ENCODE results near the gene RFTN1. TPM values are rescaled to one million over a fixed set of nuclear protein-coding genes. Genes with fewer than 3 reads are reported as not detected.

RFTN1 gene
- total and polyA plus RNA-seq, 2 of the 8 experiments (the other 6 are each of a cell fraction or from before 2014, with no cell fraction given): 4.6 to 6.7 TPM

DNA sequence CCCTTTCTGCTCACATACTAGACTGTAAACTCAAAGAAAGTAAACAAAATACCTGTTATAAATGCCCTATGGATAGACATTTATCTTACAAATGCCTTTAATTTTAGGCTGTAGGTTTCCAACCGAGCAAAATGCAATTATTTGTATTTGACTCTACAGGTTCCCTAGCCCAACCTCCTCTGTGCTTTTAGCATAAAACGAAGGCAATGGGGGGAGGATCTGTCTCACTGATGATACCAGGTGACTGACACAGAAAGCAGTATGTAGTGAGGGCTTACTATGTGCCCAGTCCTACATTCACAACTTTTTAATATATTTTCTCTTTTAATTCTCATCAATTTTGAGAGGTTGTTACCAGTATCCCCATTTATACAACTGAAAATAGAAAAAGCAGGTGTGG is 161.1 kb downstream of the RFTN1 start:
- Histone ChIP-seq H3K4me3 (ENCODE audit: extremely low read depth in 1 of 4, insufficient read depth in 2 of 4, low read depth in 3 of 4, low read length in 4 of 4) (no peak overlapping the region), H3K9ac (replicated peaks in 1 of 4; ENCODE audit: extremely low read depth in 1 of 4, low read depth in 3 of 4, low read length in 3 of 4) (no peak overlapping the region), H3K79me1 (ENCODE audit: low read depth, low read length) (no peaks in the 10 kb centered on the region), H2BK20ac (ENCODE audit: low read length) (no peak overlapping the region), H2BK5ac (ENCODE audit: low read depth, low read length) (no peak overlapping the region), H3K4me1 (replicated peaks in 1 of 4; ENCODE audit: control insufficient read depth in 3 of 4, insufficient read depth in 4 of 4, low read length in 3 of 4) (peaks cover 0 to 10% (median 3%) of the 10 kb centered on the region in 4 experiments; a peak in 5 of 7 replicates), H2BK12ac (ENCODE audit: low read depth, low read length) (no peak overlapping the region), H3K18ac (ENCODE audit: extremely low read depth, low read length) (no peak overlapping the region; the same call in 1 of the 2 replicates), H4K91ac (replicated peaks; ENCODE audit: insufficient read length, low read length) (no peak overlapping the region), H3K9me3 (ENCODE audit: insufficient read depth in 2 of 2, low read depth in 1 of 2, low read length in 1 of 2) (no peaks in the 10 kb centered on the region), H4K8ac (ENCODE audit: extremely low read depth, insufficient read depth, low read length) (no peak overlapping the region), H3K23ac (ENCODE audit: insufficient read length) (no peak overlapping the region), H4K20me1 (replicated peaks in 1 of 2; ENCODE audit: control insufficient read depth in 1 of 2, insufficient read depth in 2 of 2, low read length in 2 of 2) (no peaks in the 10 kb centered on the region), H3K27ac (ENCODE audit: low read depth, low read length) (no peak overlapping the region), H2AFZ (ENCODE audit: low read length) (no peak overlapping the region), H2BK120ac (replicated peaks; ENCODE audit: low read depth, low read length) (no peak overlapping the region), H2AK5ac (ENCODE audit: low read depth, low read length) (no peak overlapping the region), H3K36me3 (ENCODE audit: control insufficient read depth in 2 of 4, insufficient read depth in 4 of 4, low read length in 3 of 4) (peaks cover 0 to 3% (median 0%) of the 10 kb centered on the region in 4 experiments; a peak in 1 of 8 replicates), H3K79me2 (ENCODE audit: control insufficient read depth in 1 of 2, insufficient read depth in 2 of 2, low read length in 2 of 2) (no peaks in the 10 kb centered on the region), H3K23me2 (ENCODE audit: low read depth, low read length) (no peaks in the 10 kb centered on the region), H2BK15ac (ENCODE audit: low read length) (no peak overlapping the region), H3K27me3 (replicated peaks in 1 of 4; ENCODE audit: control insufficient read depth in 3 of 4, extremely low read depth in 1 of 4, insufficient read depth in 3 of 4, low read length in 3 of 4) (no peaks in the 10 kb centered on the region), H4K5ac (ENCODE audit: insufficient read length, low read depth, low read length) (no peak overlapping the region), H3K56ac (replicated peaks; ENCODE audit: insufficient read length, low read depth, low read length) (no peak overlapping the region), H3K4me2 (ENCODE audit: insufficient read depth in 1 of 2, low read depth in 2 of 2, low read length in 2 of 2) (peak overlapping the region in 1 of 2 experiments; percentile 19; a peak in 1 of 4 replicates), H3K14ac (ENCODE audit: insufficient read length) (no peak overlapping the region), H3K4ac (replicated peaks; ENCODE audit: insufficient read length, low read depth, low read length) (no peak overlapping the region)
- WGBS, 2 experiments (ENCODE audit: extremely low coverage in 1 of 2, insufficient coverage in 1 of 2, insufficient read length in 1 of 2, insufficient replicate concordance in 2 of 2, low coverage in 1 of 2, low lambda C conversion rate in 2 of 2, missing lambda C conversion rate in 1 of 2): 37% methylated on average over 2 of the region's 2 CpGs; no CpG with 5 or more reads in 1 of the 2 experiments
- CTCF ChIA-PET (ENCODE audit: partially characterized antibody): interaction anchor here (0.6 to 1.9 kb wide), 6 partner anchors 11 to 62 kb away, joined by 3 to 4 read pairs (median 3); no protein-coding TSS in a partner anchor
- POLR2A ChIA-PET (ENCODE audit: partially characterized antibody): interaction anchor here (0.9 kb wide), 1 partner anchor 8 kb away, joined by 3 read pairs; no protein-coding TSS in a partner anchor
- FAIRE-seq: no peak
- DNase-seq (ENCODE audit: low read depth in 1 of 2, low spot score in 2 of 2): no peak
- TF ChIP-seq SIN3A (conservative IDR thresholded peaks at IDR 0.05 in 1 of 2, IDR thresholded peaks at IDR 0.05 in 1 of 2; ENCODE audit: low read depth in 1 of 2, low read length in 2 of 2): no peak
- no peak for TF ChIP-seq SP4 (IDR thresholded peaks at IDR 0.05; ENCODE audit: low read length)
- TF ChIP-seq, protein P1, sequence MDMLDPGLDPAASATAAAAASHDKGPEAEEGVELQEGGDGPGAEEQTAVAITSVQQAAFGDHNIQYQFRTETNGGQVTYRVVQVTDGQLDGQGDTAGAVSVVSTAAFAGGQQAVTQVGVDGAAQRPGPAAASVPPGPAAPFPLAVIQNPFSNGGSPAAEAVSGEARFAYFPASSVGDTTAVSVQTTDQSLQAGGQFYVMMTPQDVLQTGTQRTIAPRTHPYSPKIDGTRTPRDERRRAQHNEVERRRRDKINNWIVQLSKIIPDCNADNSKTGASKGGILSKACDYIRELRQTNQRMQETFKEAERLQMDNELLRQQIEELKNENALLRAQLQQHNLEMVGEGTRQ (IDR thresholded peaks at IDR 0.05; ENCODE audit: low read length): no peak
- TF ChIP-seq KDM1A (IDR thresholded peaks at IDR 0.05; ENCODE audit: borderline replicate concordance, low read length): no peak
- no peak for TF ChIP-seq NANOG (IDR thresholded peaks at IDR 0.05; ENCODE audit: insufficient read depth, low read depth, low read length, poor library complexity, severe bottlenecking)
- TF ChIP-seq SP1 (IDR thresholded peaks at IDR 0.05; ENCODE audit: low read depth, low read length): no peak
- TF ChIP-seq JUN (IDR thresholded peaks at IDR 0.05; ENCODE audit: low read depth, low read length): no peak
- TF ChIP-seq EGR1 (IDR thresholded peaks at IDR 0.05; ENCODE audit: borderline replicate concordance, low read depth, low read length): no peak
- TF ChIP-seq ZNF274 (IDR thresholded peaks at IDR 0.05; ENCODE audit: borderline replicate concordance, extremely low read depth, low read length): no peak
- TF ChIP-seq KDM4A (IDR thresholded peaks at IDR 0.05; ENCODE audit: low read depth, low read length, severe bottlenecking): no peak
- TF ChIP-seq CBX8 (IDR thresholded peaks at IDR 0.05; ENCODE audit: borderline replicate concordance, low read depth, low read length): no peak

All from H1 (cell line).